SU-DHL-6 (cell line): ENCODE data around the gene THSD4.
"Not testable (repeated sequence)": the region's sequence is repeated elsewhere in the genome, so short reads cannot be mapped to it uniquely, and the experiment has no call there.

ENCODE experiments used
- H2AFZ ChIP-seq: fragments of 200-600 bp; sonication (generic); 2 replicates; pipeline ENCODE4 v1.6.1; 2014; ENCODE audit warnings: low read depth, mild to moderate bottlenecking, moderate library complexity, mixed read lengths, antibody characterized with exemption, low read length; ENCODE audit not compliant: severe bottlenecking
- H3F3A ChIP-seq: fragments of 200-600 bp; shearing (Covaris generic); 2 replicates; pipeline ENCODE4 v1.6.0; 2016; ENCODE audit warnings: antibody characterized with exemption, mild to moderate bottlenecking; ENCODE audit not compliant: insufficient read depth
- H3K27ac ChIP-seq: fragments of 200-600 bp; sonication (generic); 2 replicates; pipeline ENCODE4 v1.5.1; 2016; ENCODE audit warnings: low read depth, mild to moderate bottlenecking, low read length, moderate library complexity, mixed read lengths
- H3K27me3 ChIP-seq: fragments of 200-600 bp; sonication (generic), shearing (Covaris generic); 2 replicates; pipeline ENCODE4 v1.6.0; 2014; ENCODE audit warnings: mild to moderate bottlenecking, low read length
- H3K36me3 ChIP-seq: fragments of 200-600 bp; sonication (generic); 2 replicates; pipeline ENCODE4 v1.6.1; 2014; ENCODE audit warnings: mild to moderate bottlenecking, low read length, mixed read lengths
- H3K4me2 ChIP-seq: fragments of 300-600, 200-600 bp; shearing (Covaris generic), sonication (generic); 2 replicates; pipeline ENCODE4 v1.6.0; 2014; ENCODE audit warnings: low read length, low read depth, mild to moderate bottlenecking; ENCODE audit not compliant: poor library complexity, severe bottlenecking
- H3K4me3 ChIP-seq: fragments of 200-600 bp; sonication (generic); 2 replicates; pipeline ENCODE4 v1.5.1; 2014; ENCODE audit warnings: antibody characterized with exemption, low read length, mild to moderate bottlenecking, mixed read lengths; ENCODE audit not compliant: insufficient read depth, poor library complexity, severe bottlenecking
- H3K79me2 ChIP-seq: fragments of 200-600 bp; sonication (generic); 2 replicates; pipeline ENCODE4 v1.6.1; 2014; ENCODE audit warnings: mild to moderate bottlenecking, low read length, moderate library complexity; ENCODE audit not compliant: insufficient read depth
- H3K9ac ChIP-seq: fragments of 200-600 bp; sonication (generic); 2 replicates; pipeline ENCODE4 v1.7.0; 2014; ENCODE audit warnings: mild to moderate bottlenecking, low read length
- H3K9me2 ChIP-seq: fragments of 200-600 bp; sonication (generic); replicated peaks from 2 replicates; pipeline ENCODE4 v1.6.1; 2014; ENCODE audit warnings: low read length; ENCODE audit not compliant: insufficient read depth
- H3K9me3 ChIP-seq: fragments of 200-600 bp; sonication (generic); 2 replicates; pipeline ENCODE4 v1.6.1; 2014; ENCODE audit warnings: low read length, mixed read lengths; ENCODE audit not compliant: insufficient read depth
- H4K20me1 ChIP-seq: fragments of 200-600 bp; sonication (generic); 2 replicates; pipeline ENCODE4 v1.6.1; 2014; ENCODE audit warnings: low read depth, mild to moderate bottlenecking, antibody characterized with exemption, low read length, moderate library complexity, mixed read lengths
- CTCF ChIP-seq: fragments of 200-600 bp; sonication (generic); IDR thresholded peaks from one replicate; pipeline ENCODE4 v1.5.1; 2017; ENCODE audit warnings: antibody characterized with exemption, mild to moderate bottlenecking, low read length, moderate library complexity; ENCODE audit not compliant: insufficient read depth, poor library complexity, severe bottlenecking
- EZH2phosphoT487 ChIP-seq: fragments of 200-600 bp; sonication (generic), shearing (Covaris generic); conservative IDR thresholded peaks from 2 replicates; pipeline ENCODE4 v1.6.1; 2018; ENCODE audit warnings: mild to moderate bottlenecking, antibody characterized with exemption, low read length, moderate library complexity, mixed read lengths

THSD4 gene

DNA sequence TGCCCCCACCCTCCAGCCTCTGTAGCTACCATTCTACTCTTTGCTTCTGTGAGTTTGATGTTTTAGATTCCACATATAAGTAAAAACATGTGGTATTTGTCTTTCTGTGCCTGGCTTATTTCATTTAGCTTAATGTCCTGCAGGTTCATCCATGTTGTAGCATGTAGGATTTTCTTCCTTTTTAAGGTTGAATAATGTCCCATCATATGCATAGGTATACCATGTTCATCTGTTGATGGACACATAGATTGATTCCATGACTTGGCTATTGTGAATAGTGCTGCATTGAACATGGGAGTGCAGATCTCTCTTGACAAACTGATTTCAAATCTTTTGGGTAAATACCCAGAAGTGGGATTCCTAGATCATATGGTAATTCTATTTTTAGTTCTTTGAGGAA, 11.8 kb downstream of the THSD4 start:
- Histone ChIP-seq H3F3A (no peaks in the 10 kb centered on the region), H3K27me3 (no peaks in the 10 kb centered on the region), H3K9ac (no peak overlapping the region), H3K36me3 (no peaks in the 10 kb centered on the region), H3K9me3 (no peaks in the 10 kb centered on the region), H3K4me2 (no peak overlapping the region), H3K4me3 (no peak overlapping the region), H3K79me2 (no peaks in the 10 kb centered on the region), H3K27ac (no peak overlapping the region), H4K20me1 (no peaks in the 10 kb centered on the region), H2AFZ (no peak overlapping the region), H3K9me2 (no peaks in the 10 kb centered on the region)
- TF ChIP-seq EZH2phosphoT487 = no peak
- TF ChIP-seq CTCF = no peak

DNA sequence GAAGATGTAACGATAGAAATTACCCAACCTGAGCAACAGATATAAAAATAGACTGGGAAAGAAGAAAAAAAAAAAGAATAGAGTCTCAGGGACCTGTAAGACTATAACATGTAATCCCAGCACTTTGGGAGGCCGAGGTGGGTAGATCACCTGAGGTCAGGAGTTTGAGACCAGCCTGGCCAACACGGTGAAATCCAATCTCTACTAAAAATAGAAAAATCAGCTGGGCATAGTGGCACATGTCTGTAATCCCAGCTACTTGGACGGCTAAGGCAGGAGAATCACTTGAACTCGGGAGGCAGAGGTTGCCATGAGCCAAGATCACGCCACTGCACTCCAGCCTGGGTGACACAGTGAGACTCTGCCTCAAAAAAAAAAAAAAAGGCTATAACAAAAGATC, 12.9 kb downstream of the THSD4 start:
- H3K4me3 ChIP-seq, H3K9me3 ChIP-seq, H3K27me3 ChIP-seq, H3K27ac ChIP-seq, H3K9ac ChIP-seq, H3K36me3 ChIP-seq, H3K79me2 ChIP-seq, H4K20me1 ChIP-seq, H2AFZ ChIP-seq, H3F3A ChIP-seq, H3K9me2 ChIP-seq, H3K4me2 ChIP-seq: not testable (repeated sequence)

DNA sequence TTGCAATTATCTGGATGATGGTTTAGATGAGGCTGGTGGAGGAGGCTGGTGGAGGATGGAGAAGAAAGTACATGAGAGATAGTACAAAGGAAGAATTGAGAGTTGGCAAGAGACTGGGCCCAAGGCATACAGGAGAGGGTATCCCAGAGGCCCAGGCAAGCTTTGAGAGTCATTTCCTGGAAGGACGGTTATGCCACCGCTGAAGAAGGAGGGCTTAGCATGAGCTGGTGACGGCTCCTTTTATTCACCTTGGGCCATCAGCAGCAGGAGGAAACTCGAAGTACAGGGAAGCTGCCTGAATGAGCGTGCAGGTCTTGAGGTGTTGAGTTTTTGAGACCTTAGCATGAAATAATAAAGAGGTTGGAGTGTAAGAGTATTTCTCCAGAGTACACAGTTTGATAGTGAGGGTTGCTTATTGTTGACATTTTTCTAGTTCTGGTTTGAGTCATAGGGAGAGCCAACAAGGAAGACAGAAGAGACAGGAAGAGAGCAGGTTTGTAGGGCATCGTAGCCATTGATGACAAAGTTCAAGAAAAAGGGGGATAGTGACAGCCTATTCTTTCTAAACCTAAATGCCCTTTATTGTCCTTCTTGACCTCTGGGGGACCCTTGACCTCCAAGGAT, 13.8 kb downstream of the THSD4 start:
- Histone ChIP-seq H3K4me2 (no peak overlapping the region), H3K27ac (no peak overlapping the region), H3K79me2 (no peaks in the 10 kb centered on the region), H3F3A (no peaks in the 10 kb centered on the region), H3K9me3 (no peaks in the 10 kb centered on the region), H3K9me2 (no peaks in the 10 kb centered on the region), H3K9ac (no peak overlapping the region), H4K20me1 (no peaks in the 10 kb centered on the region), H2AFZ (no peak overlapping the region), H3K27me3 (no peaks in the 10 kb centered on the region), H3K36me3 (no peaks in the 10 kb centered on the region), H3K4me3 (no peak overlapping the region)
- TF ChIP-seq EZH2phosphoT487 = no peak
- no peak for TF ChIP-seq CTCF

GRCh38 chr15:71129669-71130068, 14.4 kb downstream of the THSD4 start:
- Histone ChIP-seq H3K27me3 (no peaks in the 10 kb centered on the region), H3K79me2 (no peaks in the 10 kb centered on the region), H4K20me1 (no peaks in the 10 kb centered on the region), H3K27ac (no peak overlapping the region), H3K4me3 (no peak overlapping the region), H3K9ac (no peak overlapping the region), H3K9me2 (no peaks in the 10 kb centered on the region), H2AFZ (no peak overlapping the region), H3K36me3 (no peaks in the 10 kb centered on the region), H3K4me2 (no peak overlapping the region), H3K9me3 (no peaks in the 10 kb centered on the region), H3F3A (no peaks in the 10 kb centered on the region)
- TF ChIP-seq CTCF (no peak), EZH2phosphoT487 (no peak)
